Measurements from ENCODE around the gene RHO. TPM values are rescaled to one million over a fixed set of nuclear protein-coding genes. Genes with fewer than 3 reads are reported as not detected.

The RHO gene
- total RNA-seq, 2 donors from 2014 or later, result not detected

- DNase-seq, result peak; percentile 25 to 72 (median 66)
- Histone ChIP-seq H3K36me3 (replicated peaks in 1 of 2; ENCODE audit: insufficient read depth in 1 of 2, low read depth in 2 of 2) (no peaks in the 10 kb centered on the region), H3K27me3 (no peaks in the 10 kb centered on the region), H3K4me3 (no peak overlapping the region), H3K27ac (peak overlapping the region; percentile 25 to 72 (median 44)), H3K4me1 (peaks cover 11% of the 10 kb centered on the region), H3K9me3 (no peaks in the 10 kb centered on the region)
- ATAC-seq, result no peak
- no peak for TF ChIP-seq POLR2A (IDR thresholded peaks at IDR 0.05)
- no peak for TF ChIP-seq CTCF (IDR thresholded peaks at IDR 0.05)
- 49 to 71% methylated on average over 8 to 16 of the region's 17 CpGs for WGBS, 2 donors
- intact Hi-C loops (cut with DNase I), result no loop called here
Measured at GRCh38 chr3:129577366-129577765, 48.9 kb downstream of the RHO start.

DNA sequence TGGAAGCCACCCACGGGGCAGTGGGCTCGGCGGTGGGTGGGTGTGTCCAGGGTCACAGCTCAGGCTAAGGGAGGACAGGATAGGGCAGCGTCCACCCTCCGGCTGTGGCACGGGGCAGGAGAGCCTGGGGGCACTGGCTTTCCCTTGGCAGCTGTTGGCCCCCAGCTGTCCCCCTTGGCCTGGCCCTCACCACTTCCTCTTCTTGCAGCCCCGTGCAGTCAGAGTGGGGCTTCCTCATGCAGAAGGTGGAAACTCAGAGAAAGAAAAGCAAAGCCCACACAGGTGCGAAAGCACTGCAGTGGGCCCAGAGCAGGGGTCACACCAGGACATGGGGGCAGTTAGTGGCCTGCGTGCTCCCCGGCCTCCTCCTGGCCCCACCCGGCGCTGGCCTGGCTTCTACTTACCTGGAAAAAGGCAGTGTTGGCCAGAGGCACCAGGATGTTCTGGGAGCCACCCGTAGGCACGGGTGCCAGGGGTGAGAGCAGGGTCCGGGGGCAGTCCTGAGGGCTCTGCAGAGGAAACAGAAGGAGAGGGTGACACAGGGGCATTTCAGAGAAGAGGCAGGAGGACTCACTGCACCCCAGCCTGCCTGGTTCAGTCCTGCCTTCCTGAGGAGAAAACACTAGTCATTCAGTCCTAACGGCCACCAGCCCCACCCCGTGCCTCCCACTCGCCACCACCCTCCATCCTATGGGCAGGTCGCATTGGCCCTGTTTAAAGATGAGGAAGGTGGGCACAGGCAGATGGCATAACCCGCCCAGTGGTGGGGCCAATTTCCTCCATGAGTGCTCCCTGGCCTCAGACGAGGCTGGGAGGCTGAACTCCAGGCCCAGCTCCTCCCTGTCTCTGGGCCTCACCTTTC, 49.7 kb downstream of the RHO start:
- intact Hi-C loops (cut with DNase I), result no loop called here
- no peak overlapping the region for H3K4me3 ChIP-seq
- no peaks in the 10 kb centered on the region for H3K27me3 ChIP-seq
- TF ChIP-seq POLR2A (IDR thresholded peaks at IDR 0.05), result no peak
- no peak for TF ChIP-seq CTCF (IDR thresholded peaks at IDR 0.05)
- ATAC-seq, result no peak
- peak overlapping the region in 3 of 4 donors; percentile 34 to 72 (median 55) for H3K27ac ChIP-seq
- H3K36me3 ChIP-seq (replicated peaks in 1 of 2; ENCODE audit: insufficient read depth in 1 of 2, low read depth in 2 of 2), result no peaks in the 10 kb centered on the region
- H3K9me3 ChIP-seq, result no peaks in the 10 kb centered on the region
- peaks cover 11% of the 10 kb centered on the region for H3K4me1 ChIP-seq
- 68 to 79% methylated on average over 10 to 21 of the region's 21 CpGs for WGBS, 2 donors
- peak in 1 of 4 donors; percentile 62 for DNase-seq

DNA sequence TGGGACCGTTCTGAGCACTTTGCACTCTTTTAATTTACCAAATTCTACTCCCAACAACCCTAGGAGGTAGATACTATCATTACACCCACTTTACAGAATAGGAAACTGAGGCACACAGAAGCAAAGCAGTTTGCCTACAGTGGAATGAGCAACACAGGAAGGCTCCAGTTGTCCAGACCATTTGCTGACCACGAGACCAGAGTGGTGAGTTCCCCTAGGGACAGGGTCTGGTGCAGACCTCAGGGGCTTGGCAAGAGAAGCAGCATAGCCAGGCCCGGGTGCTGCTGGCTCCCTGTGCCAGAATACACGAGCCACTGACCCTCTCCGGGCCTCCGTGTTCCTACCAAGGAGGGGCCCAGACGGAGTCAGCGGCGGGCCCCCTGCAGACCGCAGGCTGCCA, 51.6 kb downstream of the RHO start:
- intact Hi-C loops (cut with DNase I), result no loop called here
- Histone ChIP-seq H3K27ac (no peak overlapping the region), H3K4me1 (peaks cover 11% of the 10 kb centered on the region), H3K36me3 (replicated peaks in 1 of 2; ENCODE audit: insufficient read depth in 1 of 2, low read depth in 2 of 2) (no peaks in the 10 kb centered on the region), H3K27me3 (no peaks in the 10 kb centered on the region), H3K4me3 (no peak overlapping the region), H3K9me3 (no peaks in the 10 kb centered on the region)
- no peak for ATAC-seq
- DNase-seq, result no peak
- no peak for TF ChIP-seq CTCF (IDR thresholded peaks at IDR 0.05)
- TF ChIP-seq POLR2A (IDR thresholded peaks at IDR 0.05), result no peak
- 81 to 83% methylated on average over 8 to 10 of the region's 10 CpGs for WGBS, 2 donors

DNA sequence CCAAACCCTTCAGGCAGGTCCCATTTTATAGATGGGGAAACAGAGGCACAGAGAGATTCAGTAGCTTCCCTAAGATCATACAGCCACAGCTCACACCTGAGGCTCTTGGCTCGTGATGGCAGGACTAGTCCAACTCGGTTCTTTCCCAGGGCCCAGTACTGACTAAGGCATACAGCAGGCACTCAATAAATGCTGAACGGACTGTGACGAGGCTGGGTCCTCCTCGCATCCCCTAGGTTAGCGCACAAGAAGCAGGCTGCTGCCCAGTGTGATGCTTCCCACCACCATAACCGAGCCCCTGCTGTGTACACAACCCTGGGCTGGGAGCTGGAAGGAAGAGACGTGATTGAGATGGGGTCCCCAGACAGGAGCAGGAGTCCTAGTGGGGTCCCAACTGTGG, 53.2 kb downstream of the RHO start:
- intact Hi-C loops (cut with DNase I), result no loop called here
- H3K36me3 ChIP-seq (replicated peaks in 1 of 2; ENCODE audit: insufficient read depth in 1 of 2, low read depth in 2 of 2), result no peaks in the 10 kb centered on the region

More for the DNA sequence above, 53.2 kb downstream of the RHO start:
- Histone ChIP-seq H3K4me3 (no peak overlapping the region), H3K9me3 (no peaks in the 10 kb centered on the region), H3K27ac (no peak overlapping the region), H3K4me1 (peaks cover 5% of the 10 kb centered on the region), H3K27me3 (no peaks in the 10 kb centered on the region)
- WGBS, 2 donors, result 78 to 93% methylated on average over 7 to 8 of the region's 8 CpGs
- no peak for TF ChIP-seq CTCF (IDR thresholded peaks at IDR 0.05)
- no peak for TF ChIP-seq POLR2A (IDR thresholded peaks at IDR 0.05)
- ATAC-seq (no peak), DNase-seq (no peak)

Data from body of pancreas (tissue), 4 donors.